Effector memory CD4-positive, alpha-beta T cell (primary cell): Measurements from ENCODE around the gene CLDND2.

Experiments
- DNase-seq, 3 donors: peaks; one replicate each; pipeline ENCODE4 v3.0.0-alpha.2; 2020
- H3K27ac ChIP-seq: 2 replicates; pipeline ENCODE4 v1.7.0; 2013; ENCODE audit warnings: mild to moderate bottlenecking, low read length, moderate library complexity; ENCODE audit not compliant: insufficient read depth, poor library complexity, severe bottlenecking
- H3K27me3 ChIP-seq: replicated peaks from 2 replicates; pipeline ENCODE4 v1.7.0; 2013; ENCODE audit warnings: mild to moderate bottlenecking, low read length; ENCODE audit not compliant: insufficient read depth, control insufficient read depth, poor library complexity, severe bottlenecking
- H3K36me3 ChIP-seq: 2 replicates; pipeline ENCODE4 v1.7.0; 2013; ENCODE audit warnings: mild to moderate bottlenecking, low read length, moderate library complexity; ENCODE audit not compliant: control insufficient read depth, insufficient read depth
- H3K4me1 ChIP-seq: 2 replicates; pipeline ENCODE4 v1.7.0; 2013; ENCODE audit warnings: low read length, mild to moderate bottlenecking; ENCODE audit not compliant: control insufficient read depth, insufficient read depth, poor library complexity, severe bottlenecking
- H3K4me3 ChIP-seq: 2 replicates; pipeline ENCODE4 v1.7.0; 2013; ENCODE audit warnings: low read length, low read depth, mild to moderate bottlenecking; ENCODE audit not compliant: insufficient read depth, poor library complexity, severe bottlenecking
- H3K9me3 ChIP-seq: 2 replicates; pipeline ENCODE4 v1.7.0; 2013; ENCODE audit warnings: mild to moderate bottlenecking, low read length, moderate library complexity; ENCODE audit not compliant: control insufficient read depth

The CLDND2 gene

DNA sequence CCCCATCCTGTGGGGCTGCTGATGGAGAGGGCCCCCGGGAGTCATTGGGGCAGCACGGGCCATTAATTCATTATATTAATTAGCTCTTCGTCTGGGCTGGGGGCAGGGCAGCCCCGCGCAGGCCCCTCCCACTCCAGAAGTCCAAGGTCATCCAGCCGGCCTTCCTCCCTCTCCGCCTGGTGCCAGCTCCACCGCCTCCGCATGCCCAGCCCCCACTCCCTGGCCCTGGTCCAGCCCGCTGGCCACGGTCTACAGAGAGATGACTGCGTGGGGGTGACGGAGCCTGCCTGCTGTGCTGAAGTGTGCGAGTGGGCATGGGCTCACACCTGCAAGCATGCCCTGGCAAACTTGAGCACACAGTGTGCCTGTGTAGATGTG, 48.5 kb downstream of the CLDND2 start:
- Histone ChIP-seq H3K36me3 (no peaks in the 10 kb centered on the region), H3K9me3 (no peaks in the 10 kb centered on the region), H3K27ac (no peak overlapping the region), H3K27me3 (no peaks in the 10 kb centered on the region), H3K4me3 (no peak overlapping the region), H3K4me1 (no peaks in the 10 kb centered on the region)
- no peak for DNase-seq

DNA sequence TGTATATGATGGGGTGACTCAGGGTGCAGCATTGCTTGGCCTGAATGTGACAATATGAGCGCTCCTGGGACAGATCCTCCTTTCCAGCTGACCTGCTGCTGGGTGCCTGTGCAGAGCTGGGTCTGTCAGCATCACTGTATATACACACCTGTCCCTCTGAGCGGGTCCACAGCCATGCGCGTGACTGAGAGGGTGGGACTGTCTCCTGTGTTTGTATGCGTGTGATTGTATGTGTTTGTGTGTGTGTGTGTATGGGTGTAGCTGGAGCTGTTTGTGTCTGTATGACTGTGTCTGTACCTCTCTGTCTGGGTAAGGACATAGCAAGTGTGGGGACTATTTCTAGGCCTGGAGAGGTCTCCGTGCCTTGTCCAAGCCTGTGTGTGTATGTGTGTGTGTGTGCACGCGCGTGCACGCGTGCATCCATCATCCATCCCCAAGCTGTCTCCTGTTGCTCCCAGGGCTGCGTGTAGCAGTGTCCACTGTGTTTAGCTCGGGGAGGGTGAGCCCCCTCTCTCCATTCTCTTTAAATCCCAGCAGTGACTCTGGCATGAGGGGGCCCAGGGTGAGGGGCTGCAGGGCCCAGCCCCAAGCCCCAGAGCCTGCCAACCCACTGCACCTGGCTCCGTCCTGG, 49.0 kb downstream of the CLDND2 start:
- H3K27me3 ChIP-seq, result no peaks in the 10 kb centered on the region

DNA sequence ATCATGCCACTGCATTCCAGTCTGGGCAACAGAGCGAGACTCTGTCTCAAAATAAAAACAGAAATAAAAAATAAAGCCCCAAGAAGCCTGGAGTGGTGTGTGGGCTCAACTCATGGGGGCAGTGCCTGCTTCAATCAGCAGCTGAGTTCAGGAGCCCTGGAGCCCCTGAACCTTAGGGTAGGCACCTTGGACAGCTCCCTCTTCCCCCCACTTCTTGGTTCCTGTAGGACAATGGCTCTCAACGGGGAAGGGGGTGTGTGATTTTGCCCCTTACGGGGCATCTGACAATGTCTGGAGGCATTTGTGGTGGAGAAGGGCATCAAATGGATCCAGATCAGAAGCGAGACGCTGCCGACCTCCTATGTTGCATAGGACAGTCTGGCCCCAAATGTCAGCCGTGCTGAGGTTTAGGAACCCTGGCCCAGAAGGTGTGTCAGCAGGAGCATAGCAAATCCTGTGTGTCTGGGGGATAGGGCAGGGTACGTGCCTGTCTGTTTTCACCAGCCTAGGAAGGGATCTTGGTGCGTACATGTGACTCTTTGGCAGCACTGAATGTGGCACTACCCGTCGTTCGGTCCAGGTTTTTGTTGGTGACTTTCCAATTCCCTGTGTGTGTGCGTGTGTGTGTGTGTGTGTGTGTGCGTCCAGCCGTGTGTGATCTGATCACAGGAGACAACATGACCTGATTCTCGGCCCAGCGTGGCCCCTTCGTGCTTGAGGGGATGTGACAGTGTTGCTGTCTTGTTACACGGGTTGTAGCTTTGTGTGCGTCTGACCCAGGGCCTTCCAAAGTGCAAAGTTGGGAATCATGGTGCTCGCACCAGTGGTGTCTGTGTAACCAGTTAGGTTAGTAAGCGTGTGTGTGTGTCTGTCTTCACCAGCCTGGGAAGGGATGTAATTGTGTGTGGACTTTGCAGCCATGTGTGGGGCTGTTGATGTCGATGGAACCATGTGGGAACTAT, 49.8 kb downstream of the CLDND2 start:
- Histone ChIP-seq H3K9me3 (no peaks in the 10 kb centered on the region), H3K27ac (no peak overlapping the region), H3K4me1 (no peaks in the 10 kb centered on the region), H3K36me3 (no peaks in the 10 kb centered on the region), H3K27me3 (no peaks in the 10 kb centered on the region), H3K4me3 (no peak overlapping the region)
- DNase-seq, result no peak

More for the DNA sequence above, 49.0 kb downstream of the CLDND2 start:
- Histone ChIP-seq H3K27ac (no peak overlapping the region), H3K36me3 (no peaks in the 10 kb centered on the region), H3K9me3 (no peaks in the 10 kb centered on the region), H3K4me1 (no peaks in the 10 kb centered on the region), H3K4me3 (no peak overlapping the region)
- DNase-seq, result no peak

GRCh38 chr19:51317968-51318367, 50.8 kb downstream of the CLDND2 start:
- DNase-seq, result no peak
- H3K4me3 ChIP-seq, result no peak overlapping the region
- no peaks in the 10 kb centered on the region for H3K27me3 ChIP-seq
- H3K36me3 ChIP-seq, result no peaks in the 10 kb centered on the region
- H3K4me1 ChIP-seq, result no peaks in the 10 kb centered on the region
- H3K9me3 ChIP-seq, result no peaks in the 10 kb centered on the region
- no peak overlapping the region for H3K27ac ChIP-seq

DNA sequence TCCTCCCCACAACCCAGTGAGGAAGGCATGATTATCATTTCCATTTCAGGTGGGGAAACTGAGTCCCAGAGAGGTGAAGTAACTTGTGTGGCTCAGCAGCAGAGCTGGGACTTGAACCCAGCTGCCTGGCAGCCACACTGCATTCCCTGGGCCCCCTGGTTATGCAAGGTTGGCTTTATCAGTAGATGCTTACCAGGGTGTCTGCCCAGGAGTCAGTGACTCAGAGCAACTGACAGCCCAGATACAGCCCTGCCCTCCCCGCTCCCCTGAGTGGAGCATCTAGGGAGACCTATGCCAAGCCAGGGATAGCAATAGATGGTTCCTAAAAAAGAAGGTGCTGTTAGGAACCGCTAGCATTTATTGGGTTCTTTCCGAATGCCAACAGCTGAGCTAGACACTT, 51.4 kb downstream of the CLDND2 start:
- H3K27ac ChIP-seq, result no peak overlapping the region
- H3K36me3 ChIP-seq, result no peaks in the 10 kb centered on the region
- no peaks in the 10 kb centered on the region for H3K27me3 ChIP-seq
- H3K4me1 ChIP-seq, result no peaks in the 10 kb centered on the region
- H3K9me3 ChIP-seq, result no peaks in the 10 kb centered on the region
- DNase-seq, result no peak
- H3K4me3 ChIP-seq, result no peak overlapping the region
